GM06990 (cell line): ENCODE measurements around the gene ATG16L2.

ENCODE experiments used
- DNase-seq: peaks from one replicate; pipeline ENCODE4 v3.0.0-alpha.2; 2011; ENCODE audit not compliant: insufficient read length; ENCODE audit errors: extremely low read depth
- H3K27me3 ChIP-seq: replicated peaks from 2 replicates; pipeline ENCODE4 v1.6.0; 2011; ENCODE audit warnings: low read length; ENCODE audit not compliant: control insufficient read depth, insufficient read depth
- H3K36me3 ChIP-seq: 2 replicates; pipeline ENCODE4 v1.5.1; 2011; ENCODE audit warnings: low read length; ENCODE audit not compliant: control insufficient read depth, insufficient read depth
- H3K4me3 ChIP-seq: replicated peaks from 2 replicates; pipeline ENCODE4 v1.5.1; 2011; ENCODE audit warnings: low read depth, mild to moderate bottlenecking, control low read depth, low read length
- CTCF ChIP-seq: IDR thresholded peaks from 2 replicates; pipeline ENCODE4 v1.5.1; 2011; ENCODE audit warnings: low read length, control low read depth, mild to moderate bottlenecking, inconsistent platforms; ENCODE audit not compliant: insufficient read depth, poor library complexity, severe bottlenecking

The ATG16L2 gene

DNA sequence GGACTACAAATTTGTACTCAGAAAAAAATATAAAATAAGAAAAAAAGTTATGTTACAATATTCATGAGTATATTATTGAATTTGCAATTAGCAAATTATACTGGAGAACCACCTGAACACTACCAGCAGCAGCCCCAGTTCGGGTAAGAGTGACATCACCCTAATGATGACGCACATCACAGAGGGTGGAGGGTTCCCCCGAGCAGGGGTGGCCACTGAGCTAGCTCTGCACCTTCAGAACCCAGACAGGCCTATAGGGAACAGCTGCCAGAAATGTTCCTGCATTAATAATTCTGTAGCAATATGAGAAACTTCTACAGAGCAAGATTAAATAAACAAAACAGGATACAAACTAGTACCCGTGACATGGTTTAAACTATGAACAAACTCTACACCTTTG is 44.5 kb upstream of the ATG16L2 start:
- TF ChIP-seq CTCF = no peak
- H3K4me3 ChIP-seq = no peak overlapping the region
- no peaks in the 10 kb centered on the region for H3K27me3 ChIP-seq
- H3K36me3 ChIP-seq = no peaks in the 10 kb centered on the region; the same call in 1 of the 2 replicates
- no peak for DNase-seq

- Histone ChIP-seq H3K27me3 (no peaks in the 10 kb centered on the region), H3K4me3 (no peak overlapping the region), H3K36me3 (no peaks in the 10 kb centered on the region; the same call in 1 of the 2 replicates)
- TF ChIP-seq CTCF = no peak
- DNase-seq = no peak
Measured at GRCh38 chr11:72770799-72771198, 43.4 kb upstream of the ATG16L2 start.

- no peak overlapping the region for H3K4me3 ChIP-seq
- TF ChIP-seq CTCF = no peak
- H3K36me3 ChIP-seq = no peaks in the 10 kb centered on the region; the same call in 1 of the 2 replicates
- no peaks in the 10 kb centered on the region for H3K27me3 ChIP-seq
- DNase-seq = no peak
Measured at GRCh38 chr11:72771507-72771906, 42.7 kb upstream of the ATG16L2 start.

GRCh38 chr11:72772059-72772458 is 42.2 kb upstream of the ATG16L2 start:
- Histone ChIP-seq H3K36me3 (no peaks in the 10 kb centered on the region; the same call in 1 of the 2 replicates), H3K27me3 (no peaks in the 10 kb centered on the region), H3K4me3 (no peak overlapping the region)
- no peak for TF ChIP-seq CTCF
- no peak for DNase-seq

GRCh38 chr11:72773291-72773690 is 40.9 kb upstream of the ATG16L2 start:
- Histone ChIP-seq H3K36me3 (no peaks in the 10 kb centered on the region; the same call in 1 of the 2 replicates), H3K27me3 (no peaks in the 10 kb centered on the region), H3K4me3 (no peak overlapping the region)
- TF ChIP-seq CTCF = no peak
- DNase-seq = no peak

GRCh38 chr11:72773696-72774095 is 40.5 kb upstream of the ATG16L2 start:
- no peaks in the 10 kb centered on the region for H3K27me3 ChIP-seq
- H3K36me3 ChIP-seq = no peaks in the 10 kb centered on the region; the same call in 1 of the 2 replicates
- DNase-seq = no peak
- H3K4me3 ChIP-seq = no peak overlapping the region
- no peak for TF ChIP-seq CTCF
